ENCODE results near the gene SLCO2A1. TPM values are rescaled to one million over a fixed set of nuclear protein-coding genes. Genes with fewer than 3 reads are reported as not detected.
A peak's percentile ranks its signal among the peaks of the same experiment; 100 is the strongest.

Gene SLCO2A1
- total RNA-seq, result 18.0 TPM
- long read RNA-seq, full-length matches to known transcripts, result 9 of 30 reads
- long read RNA-seq, partial matches to known transcripts, result 14 of 30 reads
- long read RNA-seq, other reads (novel, unspliced or antisense), result 7 of 30 reads

- intact Hi-C loops (cut with micrococcal nuclease), result no loop called here
- H3K9me3 ChIP-seq (replicated peaks), result no peaks in the 10 kb centered on the region
- H3K36me3 ChIP-seq, result no peaks in the 10 kb centered on the region
- peak within 1 kb of the TSS; percentile 67 for H3K27ac ChIP-seq (replicated peaks)
- TF ChIP-seq CTCF (IDR thresholded peaks at IDR 0.05; ENCODE audit: borderline replicate concordance), result no peak
- peaks cover 20% of the 10 kb centered on the region for H3K4me1 ChIP-seq
- DNase-seq, result peak; percentile 27
- peaks cover 25% of the 10 kb centered on the region for H3K27me3 ChIP-seq (ENCODE audit: low read depth)
- H3K4me3 ChIP-seq, result peak within 1 kb of the TSS; percentile 76
Observed at GRCh38 chr3:134029734-134030378, at the start of gene SLCO2A1. Gene SLCO2A1 (minus strand): TSS chr3:134029925. CDS start chr3:134029802, 123 bp downstream.

DNA sequence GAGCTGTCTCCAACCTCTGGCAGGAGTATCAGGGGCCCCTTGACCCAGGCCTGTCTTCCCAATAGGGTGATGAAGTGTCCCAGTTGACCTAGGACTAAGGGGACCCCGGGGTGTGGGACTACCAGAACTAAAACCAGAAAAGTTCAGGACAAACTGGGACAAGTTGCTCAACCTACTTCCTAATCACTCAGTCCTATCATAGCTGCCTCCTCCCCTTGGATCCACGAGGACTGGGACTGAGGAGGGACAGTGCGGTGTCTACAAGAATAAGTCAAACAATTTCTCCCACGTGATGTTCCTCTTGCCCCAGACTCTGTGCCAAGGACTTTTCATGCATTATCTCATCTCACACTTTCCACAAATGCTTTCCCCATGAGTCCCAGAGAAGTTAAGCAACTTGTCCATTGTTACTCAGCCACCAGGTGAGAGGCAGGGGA is 49.4 kb upstream of the SLCO2A1 start:
- no peak for TF ChIP-seq CTCF (IDR thresholded peaks at IDR 0.05; ENCODE audit: borderline replicate concordance)
- no peak for DNase-seq
- no peak overlapping the region for H3K27ac ChIP-seq (replicated peaks)
- intact Hi-C loops (cut with micrococcal nuclease), result no loop called here
- H3K36me3 ChIP-seq, result no peaks in the 10 kb centered on the region
- no peak overlapping the region for H3K4me3 ChIP-seq
- peaks cover 31% of the 10 kb centered on the region for H3K9me3 ChIP-seq (replicated peaks)
- peaks cover 4% of the 10 kb centered on the region for H3K4me1 ChIP-seq
- no peaks in the 10 kb centered on the region for H3K27me3 ChIP-seq (ENCODE audit: low read depth)

DNA sequence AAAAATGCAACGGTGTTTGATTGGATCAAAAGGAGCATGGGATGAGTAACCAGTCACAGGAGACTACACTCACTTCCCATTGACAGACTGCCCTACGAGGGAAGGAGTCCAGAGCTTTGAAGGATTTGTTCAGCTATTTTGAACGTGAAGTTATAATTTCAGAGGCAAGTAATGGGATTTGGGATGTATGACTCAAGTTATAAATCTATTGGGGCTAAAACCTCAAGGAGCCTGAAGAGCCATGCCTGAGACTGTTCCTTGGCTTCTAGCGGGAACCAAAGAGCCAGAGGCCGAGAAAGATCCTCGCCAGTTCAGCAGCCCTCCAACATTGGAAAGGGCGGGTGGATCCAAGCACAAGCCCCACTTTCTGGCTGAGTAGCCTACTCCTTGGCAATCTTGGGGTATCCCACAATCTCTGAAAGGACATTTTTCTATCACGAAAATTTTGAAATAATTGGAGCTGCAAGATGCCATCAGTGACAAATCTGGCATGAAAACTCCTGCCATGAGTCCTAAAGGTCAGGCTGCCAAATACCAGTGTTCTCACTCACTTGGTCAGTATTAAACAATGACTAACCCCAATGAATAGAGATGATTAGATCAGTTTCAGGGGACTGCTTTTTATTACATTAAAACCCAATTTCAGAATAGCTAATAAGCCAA is 48.6 kb upstream of the SLCO2A1 start:
- H3K27me3 ChIP-seq (ENCODE audit: low read depth), result no peaks in the 10 kb centered on the region
- no peak for TF ChIP-seq CTCF (IDR thresholded peaks at IDR 0.05; ENCODE audit: borderline replicate concordance)
- H3K36me3 ChIP-seq, result no peaks in the 10 kb centered on the region
- no peak for DNase-seq
- H3K9me3 ChIP-seq (replicated peaks), result peaks cover 31% of the 10 kb centered on the region
- intact Hi-C loops (cut with micrococcal nuclease), result no loop called here
- peaks cover 9% of the 10 kb centered on the region for H3K4me1 ChIP-seq
- no peak overlapping the region for H3K4me3 ChIP-seq
- no peak overlapping the region for H3K27ac ChIP-seq (replicated peaks)

DNA sequence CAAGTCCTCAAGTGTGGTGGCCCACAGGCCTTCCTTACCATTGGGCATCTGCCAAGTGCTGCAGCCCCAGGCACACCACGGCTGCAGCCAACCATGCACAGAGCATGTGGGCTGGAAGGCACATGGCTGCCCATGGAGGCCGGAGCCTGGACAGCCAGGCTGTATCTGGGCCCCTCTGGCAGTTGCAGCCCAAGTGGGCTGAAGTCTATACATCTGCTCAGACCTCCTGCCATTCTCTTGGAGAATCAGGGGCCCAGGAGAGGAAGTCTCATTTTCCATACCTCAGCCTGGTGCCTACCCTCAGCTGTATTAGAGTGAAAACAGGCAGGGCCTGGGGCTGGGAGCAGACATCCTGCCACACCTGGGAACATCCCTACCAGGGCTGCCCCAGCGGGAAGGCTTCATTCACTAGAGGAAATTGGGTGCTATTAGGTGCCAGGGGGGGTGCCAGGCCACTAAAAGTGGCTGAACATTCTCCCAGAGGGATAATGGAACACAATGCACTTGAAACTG is 48.0 kb upstream of the SLCO2A1 start:
- peaks cover 9% of the 10 kb centered on the region for H3K4me1 ChIP-seq
- intact Hi-C loops (cut with micrococcal nuclease), result no loop called here
- H3K27ac ChIP-seq (replicated peaks), result no peak overlapping the region
- H3K27me3 ChIP-seq (ENCODE audit: low read depth), result no peaks in the 10 kb centered on the region
- no peak for DNase-seq
- TF ChIP-seq CTCF (IDR thresholded peaks at IDR 0.05; ENCODE audit: borderline replicate concordance), result no peak
- H3K4me3 ChIP-seq, result no peak overlapping the region
- H3K36me3 ChIP-seq, result no peaks in the 10 kb centered on the region
- peaks cover 31% of the 10 kb centered on the region for H3K9me3 ChIP-seq (replicated peaks)

DNA sequence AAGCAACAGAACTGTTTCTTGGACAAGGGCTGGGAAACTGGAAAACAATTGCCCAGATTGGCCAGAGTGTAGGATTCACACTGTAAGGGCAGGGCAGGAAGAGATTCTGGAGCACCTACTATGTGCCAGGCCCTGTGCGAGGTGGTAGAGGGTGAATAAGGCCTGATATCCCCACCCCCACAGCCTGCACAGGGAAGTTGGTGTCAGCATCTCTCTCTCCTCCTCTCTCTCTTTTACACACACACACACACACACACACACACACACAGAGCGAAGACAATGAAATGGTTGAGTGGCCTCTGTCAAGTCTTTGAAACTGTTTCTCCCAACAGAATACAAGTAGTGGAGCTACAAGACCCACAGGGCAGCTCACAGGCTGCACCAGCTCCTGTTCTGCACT is 47.1 kb upstream of the SLCO2A1 start:
- no peak overlapping the region for H3K4me3 ChIP-seq
- TF ChIP-seq CTCF (IDR thresholded peaks at IDR 0.05; ENCODE audit: borderline replicate concordance), result no peak
- no peak overlapping the region for H3K27ac ChIP-seq (replicated peaks)
- no peaks in the 10 kb centered on the region for H3K27me3 ChIP-seq (ENCODE audit: low read depth)
- peaks cover 9% of the 10 kb centered on the region for H3K4me1 ChIP-seq
- no peak for DNase-seq
- intact Hi-C loops (cut with micrococcal nuclease), result no loop called here
- no peaks in the 10 kb centered on the region for H3K36me3 ChIP-seq
- H3K9me3 ChIP-seq (replicated peaks), result peaks cover 31% of the 10 kb centered on the region

Data from left ventricle myocardium inferior (tissue), 1 donor.